NCI-H524 treated with DMSO at 0.1 percent for 48 hours (cell line): ENCODE data around the gene PDGFC.

ENCODE experiments used
- DNase-seq: peaks from one replicate; lab custom pipeline; 2025; lab: John Stamatoyannopoulos, UW

Gene PDGFC

GRCh38 chr4:156746111-156746510, 225.5 kb downstream of the PDGFC start:
- no peak for DNase-seq

GRCh38 chr4:156738766-156739165, 232.8 kb downstream of the PDGFC start:
- DNase-seq: no peak

- DNase-seq: no peak
Observed at GRCh38 chr4:156734965-156735895, 236.4 kb downstream of the PDGFC start.

GRCh38 chr4:156733582-156733981, 238.0 kb downstream of the PDGFC start:
- no peak for DNase-seq

- no peak for DNase-seq
Observed at GRCh38 chr4:156732634-156733033, 239.0 kb downstream of the PDGFC start.

- no peak for DNase-seq
Observed at GRCh38 chr4:156729416-156729815, 242.2 kb downstream of the PDGFC start.

GRCh38 chr4:156725257-156725656, 246.3 kb downstream of the PDGFC start:
- no peak for DNase-seq

- DNase-seq: no peak
Observed at GRCh38 chr4:156723951-156724668, 247.5 kb downstream of the PDGFC start.

- no peak for DNase-seq
Observed at GRCh38 chr4:156718226-156718625, 253.4 kb downstream of the PDGFC start.

GRCh38 chr4:156711193-156711590, 260.4 kb downstream of the PDGFC start:
- DNase-seq: no peak
